GM19324 (cell line): Measurements from ENCODE around the gene ARVCF.

Experiments used
- ATAC-seq: cut with Tn5 transposase; IDR thresholded peaks from one replicate; pipeline ENCODE4 v1.9.1; 2021; ENCODE audit warnings: mild to moderate bottlenecking, moderate library complexity; ENCODE audit not compliant: unreplicated experiment, low FRiP score

ARVCF gene

DNA sequence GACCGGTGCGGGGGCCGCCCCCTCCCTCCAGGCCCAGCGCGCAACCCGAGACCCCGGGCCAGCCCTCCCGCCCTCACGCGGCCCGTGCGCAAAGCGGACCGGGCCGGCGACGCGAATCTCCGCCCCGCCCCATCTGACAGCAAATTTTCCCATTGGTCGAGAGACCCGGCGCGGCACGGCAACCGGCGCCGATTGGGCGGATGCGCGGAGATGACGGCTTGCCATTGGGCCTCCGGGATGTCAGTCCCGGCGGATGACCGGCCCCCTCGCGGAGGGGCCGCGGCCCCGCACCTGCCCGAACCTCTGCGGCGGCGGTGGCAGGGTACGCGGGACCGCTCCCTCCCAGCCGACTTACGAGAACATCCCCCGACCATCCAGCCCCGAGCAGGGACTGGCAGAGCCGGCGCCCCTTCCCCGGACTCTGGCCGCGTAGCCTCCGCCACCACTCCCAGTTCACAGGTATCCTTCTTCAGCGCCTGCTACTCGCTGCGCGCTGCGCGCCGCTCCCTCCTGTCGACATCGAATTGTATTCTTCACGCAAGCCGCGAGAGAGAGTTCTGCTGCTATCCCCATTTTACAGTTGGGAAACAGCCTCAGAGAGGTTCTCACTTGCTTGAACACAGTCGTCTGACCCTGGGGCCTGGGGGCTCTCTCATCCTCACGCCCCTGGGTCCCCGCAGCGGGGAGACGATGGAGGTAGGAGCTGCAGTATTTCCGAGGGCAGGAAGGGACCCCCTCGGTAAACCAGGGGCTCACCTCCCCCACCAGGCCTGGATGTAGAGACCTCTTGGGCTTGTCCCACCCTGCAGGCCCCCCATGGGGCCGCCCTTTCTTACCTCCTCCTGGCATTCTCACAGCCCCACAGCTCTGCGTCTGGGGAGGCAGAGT, at the start of gene ARVCF:
Gene ARVCF (minus strand): TSS at position 90 of the 888 bp plus-strand sequence. CDS start 26,029 bp downstream, outside the sequence.
- ATAC-seq: peak; percentile 62

DNA sequence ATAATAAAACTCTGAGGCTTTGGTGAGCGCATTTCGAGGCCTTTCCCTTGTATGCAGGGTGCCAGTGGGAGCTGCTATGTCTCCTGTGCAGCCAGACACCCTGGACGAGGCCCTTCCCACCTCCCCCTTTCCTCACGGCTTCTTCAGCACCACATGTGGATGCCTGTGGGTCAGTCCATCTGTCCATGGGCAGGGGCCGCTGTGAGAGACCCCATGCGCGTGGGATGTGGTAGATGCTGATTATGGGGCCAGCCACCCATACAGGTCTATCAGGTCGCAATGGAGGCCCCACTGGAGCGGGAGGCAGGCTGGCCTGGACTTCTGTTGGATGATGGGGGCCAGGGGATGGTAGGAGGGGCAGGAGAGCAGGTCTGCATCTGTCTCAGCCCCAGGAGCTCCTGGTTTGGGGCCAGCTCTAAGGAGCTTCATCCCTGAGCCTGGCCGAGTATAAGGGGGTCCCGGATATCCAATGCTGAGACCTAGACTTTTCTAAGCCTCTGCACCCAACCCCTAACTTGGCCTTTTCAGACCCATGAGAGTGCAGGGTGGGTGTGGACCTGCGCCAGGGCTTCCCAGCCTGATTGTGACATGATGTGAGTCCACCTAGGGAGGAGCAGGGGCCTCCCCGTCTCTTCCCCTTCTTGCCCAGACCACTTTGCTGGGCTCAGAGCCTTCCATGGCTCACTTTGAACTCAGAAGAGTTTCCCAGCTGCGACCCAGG, 49.4 kb upstream of the ARVCF start:
- no peak for ATAC-seq

- no peak for ATAC-seq
Observed at GRCh38 chr22:20064545-20065262, 48.1 kb upstream of the ARVCF start.

DNA sequence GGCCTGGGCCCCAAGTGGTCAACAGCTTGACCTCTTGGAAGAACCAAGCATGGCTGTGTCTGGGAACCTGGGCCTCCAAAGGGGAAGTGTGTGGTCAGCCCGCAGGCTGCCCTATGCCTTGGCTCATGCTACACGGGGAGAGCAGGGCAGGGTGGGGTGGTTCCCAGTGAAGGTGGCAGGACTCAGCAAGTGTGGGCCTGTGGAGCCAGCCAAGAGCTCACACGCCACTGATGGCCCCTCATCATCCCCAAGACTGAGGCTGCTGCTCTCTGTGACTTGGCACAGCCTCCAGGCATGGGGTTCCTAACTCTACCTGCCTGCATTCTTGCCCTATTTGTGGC, 47.5 kb upstream of the ARVCF start:
- ATAC-seq: no peak

- ATAC-seq: no peak
Observed at GRCh38 chr22:20063271-20064139, 46.9 kb upstream of the ARVCF start.

DNA sequence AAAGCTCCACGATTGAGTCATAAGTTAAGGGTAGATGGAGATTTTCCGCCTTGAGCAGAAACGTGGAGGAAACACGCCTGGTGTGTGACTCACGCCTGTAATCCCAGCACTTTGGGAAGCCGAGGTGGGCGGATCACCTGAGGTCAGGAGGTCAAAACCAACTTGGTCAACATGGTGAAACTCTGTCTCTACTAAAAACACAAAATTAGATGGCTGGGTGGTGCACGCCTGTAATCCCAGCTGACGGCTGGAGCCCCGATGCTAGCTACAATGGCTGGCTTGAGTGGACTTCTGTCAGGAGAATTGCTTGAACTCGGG, 46.1 kb upstream of the ARVCF start:
- ATAC-seq: no peak

DNA sequence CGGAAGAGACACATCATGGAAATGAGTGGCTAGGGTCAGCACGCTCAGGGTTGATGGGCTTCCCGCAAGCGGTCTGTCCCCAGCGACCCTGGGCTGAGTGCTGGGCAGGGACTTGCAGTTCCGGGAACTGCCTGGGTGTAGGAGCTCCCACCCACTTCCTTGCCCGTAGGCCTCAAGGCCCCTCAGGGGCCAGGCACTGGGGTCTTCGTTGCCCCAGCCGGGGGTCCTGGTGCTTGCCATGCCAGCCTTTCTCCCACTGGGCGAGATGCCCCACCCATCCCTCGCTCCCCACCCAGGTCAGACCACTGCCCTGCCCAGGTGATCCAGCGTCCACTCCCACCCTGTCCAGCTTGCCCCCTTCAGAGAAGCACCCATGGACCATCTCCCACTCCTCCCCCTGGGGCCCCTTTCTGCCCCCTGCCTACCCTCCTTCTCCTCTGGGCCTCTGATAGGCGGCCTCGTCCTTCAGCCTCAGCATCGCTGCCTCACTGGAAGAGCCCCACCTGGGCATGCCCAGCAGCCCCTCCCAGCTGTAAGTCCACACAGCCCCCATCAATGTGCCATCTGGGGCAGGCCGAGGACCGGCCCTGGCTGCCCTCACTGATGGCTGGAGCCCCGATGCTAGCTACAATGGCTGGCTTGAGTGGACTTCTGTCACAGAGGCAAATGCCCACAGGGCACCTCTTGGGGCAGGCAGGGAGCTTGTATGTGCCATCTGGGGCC, 45.6 kb upstream of the ARVCF start:
- ATAC-seq: no peak

DNA sequence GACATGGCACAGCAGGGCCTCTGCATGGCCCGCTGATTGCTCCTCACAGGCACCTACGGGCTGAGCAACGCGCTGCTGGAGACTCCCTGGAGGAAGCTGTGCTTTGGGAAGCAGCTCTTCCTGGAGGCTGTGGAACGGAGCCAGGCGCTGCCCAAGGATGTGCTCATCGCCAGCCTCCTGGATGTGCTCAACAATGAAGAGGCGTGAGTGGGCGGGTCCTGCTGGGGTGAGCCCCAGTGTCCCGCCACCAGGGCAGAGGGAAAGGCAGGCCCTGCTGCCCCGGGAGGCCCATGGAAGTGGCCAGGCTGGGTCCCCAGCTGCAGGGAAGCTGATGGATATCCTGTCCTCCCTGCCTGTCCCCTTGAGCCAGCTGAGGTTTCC, 44.8 kb upstream of the ARVCF start:
- ATAC-seq: no peak

- no peak for ATAC-seq
Observed at GRCh38 chr22:20060700-20061480, 44.3 kb upstream of the ARVCF start.

DNA sequence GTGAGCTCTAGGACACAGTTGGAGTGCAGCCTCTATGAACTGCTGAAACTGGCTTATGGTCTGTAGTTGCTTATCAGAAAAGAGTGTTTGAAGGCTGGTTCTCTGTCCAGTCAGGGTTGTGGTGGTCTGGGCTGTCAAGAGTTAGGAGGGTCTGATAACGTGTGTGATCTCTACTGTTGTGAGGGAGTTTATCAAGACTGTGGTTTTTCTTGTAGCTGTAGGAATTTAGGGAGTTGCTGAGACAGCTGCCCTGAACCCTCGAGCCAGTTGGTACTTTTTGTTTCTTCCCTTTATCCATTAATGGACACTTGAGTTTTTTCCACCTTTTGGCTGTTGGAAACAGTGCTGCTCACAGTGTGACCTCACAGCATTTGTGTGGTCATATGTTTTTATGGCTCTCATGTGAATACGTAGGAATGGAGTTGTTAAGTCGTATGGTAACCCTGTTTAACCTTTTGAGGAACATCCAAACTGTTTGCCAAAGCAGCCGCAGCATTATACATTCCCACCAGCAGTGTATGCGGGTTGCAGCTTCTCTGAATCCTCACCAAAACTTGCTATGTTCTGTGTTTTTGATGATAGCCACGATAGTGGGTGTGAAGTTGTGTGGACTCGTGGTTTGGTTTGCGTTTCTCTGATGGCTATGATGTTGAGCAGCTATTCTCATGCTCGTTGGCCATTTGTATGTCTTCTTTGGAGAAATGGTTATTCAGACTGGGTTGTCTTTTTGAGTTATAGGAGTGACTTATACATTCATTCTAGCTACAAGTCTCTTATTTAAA, 42.6 kb upstream of the ARVCF start:
- no peak for ATAC-seq

GRCh38 chr22:20057596-20058268, 41.1 kb upstream of the ARVCF start:
- no peak for ATAC-seq

DNA sequence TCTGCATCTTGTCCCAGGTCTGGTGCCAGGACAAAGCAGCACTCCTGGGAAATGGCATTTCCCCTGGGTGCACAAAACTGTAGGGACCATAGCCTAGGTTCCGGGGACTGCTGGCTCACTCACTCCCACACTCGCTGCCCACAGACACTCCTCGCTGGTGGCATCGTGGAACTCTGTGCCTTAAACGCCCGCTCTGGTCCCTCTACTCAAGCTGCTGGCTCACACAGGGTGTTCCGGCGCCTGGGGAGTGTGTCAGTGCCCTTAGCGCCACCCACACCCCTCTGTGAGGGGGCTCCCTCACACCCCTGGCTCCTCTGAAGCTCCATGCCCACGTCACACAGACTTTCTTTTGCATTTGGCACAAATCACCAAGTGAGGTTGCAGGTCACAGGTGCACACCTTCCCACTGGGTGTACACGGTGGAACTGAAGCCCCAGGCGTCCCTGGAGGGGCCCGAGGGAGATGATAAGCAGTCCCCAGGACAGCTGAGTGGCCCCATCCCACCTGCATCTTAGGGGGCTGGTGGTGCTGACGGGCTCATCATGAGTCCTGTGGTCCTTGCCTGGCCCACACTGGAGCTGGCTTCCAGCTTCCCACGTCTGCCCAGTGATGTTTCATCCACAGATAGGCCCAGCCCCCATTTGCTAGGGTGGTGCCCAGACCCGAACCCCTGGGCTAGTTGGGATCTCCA, 40.2 kb upstream of the ARVCF start:
- ATAC-seq: no peak

DNA sequence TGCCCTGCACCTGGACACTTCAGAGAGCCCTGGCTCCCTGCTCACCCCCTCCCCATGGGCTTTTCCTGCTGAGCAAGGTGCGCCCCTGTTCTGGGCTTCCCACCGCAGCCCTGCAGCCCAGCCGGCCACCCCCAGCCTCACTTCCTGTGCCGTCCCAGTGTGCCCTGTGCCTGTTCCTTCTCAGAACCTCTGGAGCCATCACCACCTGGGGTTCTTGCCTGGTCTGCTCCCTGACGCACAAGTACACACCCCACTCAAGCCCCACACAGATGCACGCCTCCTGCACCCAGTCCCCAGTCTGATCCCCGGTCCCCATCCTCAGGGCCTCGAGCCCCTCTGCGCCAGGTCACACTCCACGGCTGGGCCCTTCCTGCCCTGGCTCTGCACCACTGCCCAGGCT, 39.5 kb upstream of the ARVCF start:
- ATAC-seq: no peak

DNA sequence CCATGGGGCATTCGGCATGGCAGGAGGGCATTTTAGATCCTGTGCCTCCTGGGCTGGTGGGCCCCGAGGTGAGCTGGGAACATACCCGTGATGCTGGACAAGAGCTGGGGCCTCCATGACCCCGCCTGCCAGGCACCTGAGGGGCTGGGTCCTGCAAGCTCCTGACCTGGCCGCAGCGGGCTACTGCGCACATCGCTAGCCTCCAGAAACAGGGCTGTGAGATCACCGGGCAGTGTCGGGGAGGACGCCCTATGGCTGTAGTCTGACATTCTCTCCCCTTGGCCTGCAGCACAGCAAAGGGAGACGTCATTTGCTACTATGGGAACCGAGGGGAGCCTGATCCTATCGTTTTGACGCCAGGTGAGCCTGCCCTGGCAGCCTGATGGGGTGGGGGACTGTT, 39.0 kb upstream of the ARVCF start:
- no peak for ATAC-seq

- no peak for ATAC-seq
Observed at GRCh38 chr22:20055144-20055543, 38.5 kb upstream of the ARVCF start.

DNA sequence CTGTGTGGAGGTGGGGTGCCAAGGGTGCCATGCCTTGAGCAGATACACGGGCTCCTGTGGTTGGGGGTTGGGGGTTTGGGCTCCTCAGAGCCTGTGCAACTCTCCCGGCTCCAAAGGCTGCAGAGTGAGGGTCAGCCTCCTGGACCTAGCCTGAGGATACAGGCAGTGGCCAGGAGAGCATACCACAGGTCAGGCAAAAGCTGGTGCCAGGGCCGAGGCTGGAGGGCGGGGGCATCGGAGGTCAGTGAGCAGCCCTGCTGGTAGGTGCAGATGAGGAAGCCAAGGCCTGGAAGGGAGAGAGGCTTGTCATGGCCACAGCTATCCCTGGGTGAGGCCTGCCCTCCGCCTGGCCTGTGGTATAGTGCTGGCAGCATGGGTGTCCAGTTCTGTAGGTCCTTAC, 37.9 kb upstream of the ARVCF start:
- ATAC-seq: no peak

DNA sequence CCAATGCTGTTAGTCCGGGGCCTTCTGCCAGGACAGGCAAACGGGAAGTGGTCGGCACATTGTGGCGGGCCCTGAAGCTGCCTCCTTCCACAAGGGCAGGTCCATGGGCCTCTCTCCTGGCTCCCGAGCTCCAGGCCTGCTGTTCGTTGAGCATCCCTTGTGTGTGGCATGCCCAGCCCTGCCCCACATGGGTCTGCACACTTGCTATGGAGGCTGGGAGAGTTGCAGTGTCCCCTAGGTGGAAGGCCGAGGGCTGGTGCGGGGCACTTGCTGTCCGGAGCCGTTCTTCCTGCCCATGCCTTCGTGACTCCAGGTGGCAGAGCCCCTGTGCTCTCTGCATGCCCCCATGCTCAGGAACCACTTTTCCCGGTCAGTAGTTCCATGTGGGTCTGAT, 37.4 kb upstream of the ARVCF start:
- no peak for ATAC-seq
